ENCODE data around the gene SLC39A6.
A peak's percentile ranks its signal among the peaks of the same experiment; 100 is the strongest.
"Not testable (repeated sequence)": the region's sequence is repeated elsewhere in the genome, so short reads cannot be mapped to it uniquely, and the experiment has no call there.

SLC39A6 gene, protein sequence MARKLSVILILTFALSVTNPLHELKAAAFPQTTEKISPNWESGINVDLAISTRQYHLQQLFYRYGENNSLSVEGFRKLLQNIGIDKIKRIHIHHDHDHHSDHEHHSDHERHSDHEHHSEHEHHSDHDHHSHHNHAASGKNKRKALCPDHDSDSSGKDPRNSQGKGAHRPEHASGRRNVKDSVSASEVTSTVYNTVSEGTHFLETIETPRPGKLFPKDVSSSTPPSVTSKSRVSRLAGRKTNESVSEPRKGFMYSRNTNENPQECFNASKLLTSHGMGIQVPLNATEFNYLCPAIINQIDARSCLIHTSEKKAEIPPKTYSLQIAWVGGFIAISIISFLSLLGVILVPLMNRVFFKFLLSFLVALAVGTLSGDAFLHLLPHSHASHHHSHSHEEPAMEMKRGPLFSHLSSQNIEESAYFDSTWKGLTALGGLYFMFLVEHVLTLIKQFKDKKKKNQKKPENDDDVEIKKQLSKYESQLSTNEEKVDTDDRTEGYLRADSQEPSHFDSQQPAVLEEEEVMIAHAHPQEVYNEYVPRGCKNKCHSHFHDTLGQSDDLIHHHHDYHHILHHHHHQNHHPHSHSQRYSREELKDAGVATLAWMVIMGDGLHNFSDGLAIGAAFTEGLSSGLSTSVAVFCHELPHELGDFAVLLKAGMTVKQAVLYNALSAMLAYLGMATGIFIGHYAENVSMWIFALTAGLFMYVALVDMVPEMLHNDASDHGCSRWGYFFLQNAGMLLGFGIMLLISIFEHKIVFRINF

DNA sequence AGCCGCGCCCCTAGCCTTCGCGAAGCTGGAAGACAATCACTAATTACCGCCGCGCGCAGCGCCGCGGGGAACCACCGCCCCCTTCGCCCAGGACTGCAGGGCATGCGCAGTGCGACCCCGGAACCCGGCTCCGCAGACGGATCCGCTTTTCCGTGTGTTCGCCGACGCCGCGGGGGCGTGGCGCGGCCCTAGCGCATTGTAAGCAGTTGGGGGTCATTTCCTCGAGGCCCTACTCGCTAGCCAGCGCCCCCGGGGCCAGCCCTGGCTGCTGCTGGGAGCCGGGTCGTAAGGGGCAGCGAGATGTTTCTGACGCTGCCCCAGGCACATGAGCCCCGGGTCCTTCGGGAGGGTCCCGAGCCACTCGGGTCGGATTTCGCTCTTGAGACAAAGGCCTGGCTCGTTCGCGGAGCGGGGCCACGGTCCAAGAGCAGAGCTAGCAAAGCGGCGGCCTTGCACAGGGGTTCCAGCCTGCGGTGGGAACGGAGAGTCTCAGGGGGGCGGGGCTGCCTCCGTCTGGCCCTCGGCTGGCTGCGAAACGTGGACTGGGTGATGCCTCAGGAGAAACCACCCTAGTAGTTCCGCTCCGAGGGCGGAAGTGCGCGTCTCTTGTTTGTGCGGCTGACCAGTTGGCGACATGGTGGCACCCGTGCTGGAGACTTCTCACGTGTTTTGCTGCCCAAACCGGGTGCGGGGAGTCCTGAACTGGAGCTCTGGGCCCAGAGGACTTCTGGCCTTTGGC is at the start of gene SLC39A6, which contains the start of gene ELP2:
SLC39A6 (minus strand) TSS at position 41 of the 739 bp plus-strand sequence. CDS start 2,333 bp downstream, outside the sequence.
ELP2 (plus strand) TSS at position 600 of the 739 bp plus-strand sequence; CDS start at position 635, 35 bp downstream.
- TF ChIP-seq, protein P1, sequence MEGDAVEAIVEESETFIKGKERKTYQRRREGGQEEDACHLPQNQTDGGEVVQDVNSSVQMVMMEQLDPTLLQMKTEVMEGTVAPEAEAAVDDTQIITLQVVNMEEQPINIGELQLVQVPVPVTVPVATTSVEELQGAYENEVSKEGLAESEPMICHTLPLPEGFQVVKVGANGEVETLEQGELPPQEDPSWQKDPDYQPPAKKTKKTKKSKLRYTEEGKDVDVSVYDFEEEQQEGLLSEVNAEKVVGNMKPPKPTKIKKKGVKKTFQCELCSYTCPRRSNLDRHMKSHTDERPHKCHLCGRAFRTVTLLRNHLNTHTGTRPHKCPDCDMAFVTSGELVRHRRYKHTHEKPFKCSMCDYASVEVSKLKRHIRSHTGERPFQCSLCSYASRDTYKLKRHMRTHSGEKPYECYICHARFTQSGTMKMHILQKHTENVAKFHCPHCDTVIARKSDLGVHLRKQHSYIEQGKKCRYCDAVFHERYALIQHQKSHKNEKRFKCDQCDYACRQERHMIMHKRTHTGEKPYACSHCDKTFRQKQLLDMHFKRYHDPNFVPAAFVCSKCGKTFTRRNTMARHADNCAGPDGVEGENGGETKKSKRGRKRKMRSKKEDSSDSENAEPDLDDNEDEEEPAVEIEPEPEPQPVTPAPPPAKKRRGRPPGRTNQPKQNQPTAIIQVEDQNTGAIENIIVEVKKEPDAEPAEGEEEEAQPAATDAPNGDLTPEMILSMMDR (IDR thresholded peaks at IDR 0.05; ENCODE audit: low read depth, low read length): no peak
- H3K4me3 ChIP-seq (ENCODE audit: low read depth, low read length): peak within 1 kb of the TSS; percentile 99

DNA sequence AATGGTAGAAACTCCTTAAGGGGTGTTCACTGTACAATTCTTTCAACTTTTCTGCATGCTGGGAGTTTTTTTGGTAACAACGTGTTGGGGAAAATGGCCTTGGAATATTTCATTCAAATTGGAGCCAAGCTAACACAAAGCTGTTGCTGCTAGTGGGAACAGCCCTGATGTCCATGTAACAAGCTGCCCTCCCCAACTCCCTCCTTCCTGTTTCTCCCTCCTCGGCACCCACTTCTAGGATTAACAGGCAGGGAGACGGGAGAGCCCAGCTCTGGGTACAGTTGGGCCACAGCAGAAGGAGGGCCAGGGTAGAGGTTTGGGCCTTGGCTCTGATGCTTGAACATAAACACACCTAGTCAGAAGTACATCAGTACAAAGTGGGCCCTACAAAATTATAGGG is 48.8 kb upstream of the SLC39A6 start:
- no peak overlapping the region for H3K4me3 ChIP-seq (ENCODE audit: low read depth, low read length)
- TF ChIP-seq, protein P1 (IDR thresholded peaks at IDR 0.05; ENCODE audit: low read depth, low read length): no peak

DNA sequence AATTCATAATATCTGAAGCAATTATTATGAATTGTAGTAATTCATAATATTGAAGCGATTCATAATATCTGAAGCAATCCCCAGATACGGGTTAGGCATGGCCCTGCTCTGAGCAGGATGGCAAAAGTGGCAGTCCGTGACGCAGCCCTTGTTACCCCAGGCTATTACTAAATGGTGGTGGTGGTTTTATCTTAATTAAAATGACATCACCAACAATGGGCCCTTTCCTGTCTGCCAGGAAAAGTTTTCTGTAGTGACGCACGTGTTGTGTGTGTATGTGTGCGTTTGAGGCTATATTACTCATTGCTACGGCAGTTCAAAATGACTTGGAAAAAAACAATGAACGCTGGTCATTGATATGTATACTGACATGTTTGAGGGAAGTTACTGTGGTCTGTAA is 47.6 kb upstream of the SLC39A6 start:
- no peak overlapping the region for H3K4me3 ChIP-seq (ENCODE audit: low read depth, low read length)
- TF ChIP-seq, protein P1 (IDR thresholded peaks at IDR 0.05; ENCODE audit: low read depth, low read length): no peak

DNA sequence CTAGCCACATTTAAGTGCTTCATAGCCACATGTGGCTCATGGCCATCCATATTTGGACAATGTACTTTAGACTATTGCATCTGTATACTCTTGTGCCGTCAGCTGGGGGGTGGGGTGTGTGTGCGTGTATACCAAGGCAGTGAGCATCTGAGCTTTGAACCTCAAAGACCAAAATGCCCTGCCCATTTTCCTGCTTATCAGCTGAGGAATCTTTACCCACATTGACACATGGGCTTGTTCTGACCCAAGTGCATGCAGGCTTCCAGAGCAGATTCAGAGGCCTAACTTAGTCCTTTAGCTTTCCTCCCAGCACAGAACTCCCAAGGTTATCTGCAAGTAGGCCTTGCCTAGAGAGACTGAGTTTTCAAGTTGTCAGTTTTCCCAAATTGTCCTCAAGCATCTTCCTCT is 47.0 kb upstream of the SLC39A6 start:
- TF ChIP-seq, protein P1 (IDR thresholded peaks at IDR 0.05; ENCODE audit: low read depth, low read length): no peak
- H3K4me3 ChIP-seq (ENCODE audit: low read depth, low read length): no peak overlapping the region

DNA sequence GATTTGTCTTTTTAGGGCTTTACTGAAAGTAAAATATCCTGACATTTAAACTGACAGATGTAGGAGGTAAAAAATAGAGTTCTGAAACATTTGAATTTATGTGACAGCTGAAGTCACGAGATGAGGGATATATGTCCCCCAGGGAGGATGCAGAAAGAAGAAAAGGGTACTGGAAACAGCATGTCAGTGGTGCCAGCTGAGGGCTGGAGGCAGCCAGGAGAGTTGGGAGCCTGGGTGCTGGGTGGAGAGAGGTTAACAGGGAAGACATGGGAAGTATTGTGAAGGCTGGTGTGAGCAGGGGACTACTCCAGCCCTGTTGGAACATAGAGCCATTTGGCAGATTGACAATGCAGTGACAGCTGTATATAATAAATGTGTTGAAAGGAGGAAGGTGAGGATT is 46.3 kb upstream of the SLC39A6 start:
- TF ChIP-seq, protein P1 (IDR thresholded peaks at IDR 0.05; ENCODE audit: low read depth, low read length): no peak
- H3K4me3 ChIP-seq (ENCODE audit: low read depth, low read length): no peak overlapping the region

DNA sequence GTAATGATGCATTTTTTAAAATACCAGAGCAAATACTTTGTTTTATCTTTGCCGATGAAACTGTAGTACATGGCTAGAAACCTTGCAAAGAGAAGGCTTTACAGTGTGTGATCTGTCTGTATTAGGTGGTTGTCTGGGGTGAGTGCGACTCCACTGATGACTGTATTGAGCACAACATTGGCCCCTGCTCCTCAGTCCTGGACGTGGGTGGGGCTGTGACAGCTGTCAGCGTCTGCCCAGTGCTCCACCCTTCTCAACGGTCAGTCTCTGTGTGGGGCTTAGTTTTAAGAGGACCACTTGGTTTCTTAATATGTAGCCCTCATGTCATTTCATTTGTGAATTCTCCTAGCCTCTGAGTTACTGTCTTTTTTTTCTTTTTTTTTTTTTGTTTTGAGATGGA is 40.8 kb upstream of the SLC39A6 start:
- TF ChIP-seq, protein P1 (IDR thresholded peaks at IDR 0.05; ENCODE audit: low read depth, low read length): no peak
- no peak overlapping the region for H3K4me3 ChIP-seq (ENCODE audit: low read depth, low read length)

DNA sequence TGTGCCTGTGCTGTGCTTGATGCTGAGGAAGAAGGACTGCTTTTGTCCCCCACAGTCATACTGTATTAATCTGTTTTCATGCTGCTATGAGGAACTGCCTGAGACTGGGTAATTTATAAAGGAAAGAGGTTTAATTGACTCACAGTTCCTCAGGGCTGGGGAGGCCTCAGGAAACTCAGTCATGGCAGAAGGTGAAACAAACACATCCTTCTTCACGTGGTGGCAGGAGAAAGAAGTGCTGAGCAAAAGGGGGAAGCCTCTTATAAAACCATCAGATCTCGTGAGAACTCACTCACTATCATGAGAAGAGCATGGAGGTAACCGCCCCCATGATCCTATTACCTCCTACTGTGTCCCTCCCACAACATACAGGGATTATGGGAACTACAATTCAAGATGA is 39.2 kb upstream of the SLC39A6 start:
- H3K4me3 ChIP-seq (ENCODE audit: low read depth, low read length): not testable (repeated sequence)
